Cardiac muscle cell (in vitro differentiated cells and primary cell): ENCODE measurements around the gene KRT39. TPM values are rescaled to one million over a fixed set of nuclear protein-coding genes. Genes with fewer than 3 reads are reported as not detected.

Source experiments
- DNase-seq, 2 donors: peaks; one replicate each; pipeline versions ENCODE4 v3.0.0 to v3.0.0-alpha.2; 2010 to 2017; ENCODE audit warnings: low read depth in 1 of 2, low spot score in 1 of 2
- H3K27ac ChIP-seq: fragments of 200-600 bp; sonication (generic); 2 replicates; pipeline ENCODE4 v1.5.1; 2016
- H3K27me3 ChIP-seq: fragments of 200-600 bp; sonication (generic); 2 replicates; pipeline ENCODE4 v1.6.0; 2016; ENCODE audit warnings: control low read depth
- H3K36me3 ChIP-seq: fragments of 200-600 bp; sonication (generic); 2 replicates; pipeline ENCODE4 v1.5.1; 2016; ENCODE audit warnings: control low read depth
- H3K4me1 ChIP-seq: fragments of 200-600 bp; sonication (generic); 2 replicates; pipeline ENCODE4 v1.8.1; 2017; ENCODE audit warnings: low read depth, mild to moderate bottlenecking, mixed run types
- H3K4me3 ChIP-seq: fragments of 200-600 bp; sonication (generic); 2 replicates; pipeline ENCODE4 v1.5.1; 2016; ENCODE audit warnings: mild to moderate bottlenecking
- H3K9me3 ChIP-seq: fragments of 200-600 bp; sonication (generic); 2 replicates; pipeline ENCODE4 v1.5.1; 2017; ENCODE audit warnings: low read depth, mild to moderate bottlenecking, control low read depth
- polyA plus RNA-seq: library from polyadenylated mRNA; unstranded; fragments of >200 nt; fragmentation: Nextera tagmentation; extraction: Ambion mirVana; gene quantifications from 2 replicates; pipeline ENCODE4 v1.2.1, GENCODE V29; 2016
- total RNA-seq: library from RNA; depleted of rRNA; stranded (reverse); fragments of >200 nt; gene quantifications from 2 replicates; pipeline ENCODE4 v1.2.3, GENCODE V29; 2016
- TF ChIP-seq, protein P1 (sequence below): IDR thresholded peaks from 2 replicates; pipeline ENCODE4 v1.5.1; 2012; ENCODE audit warnings: low read depth, mild to moderate bottlenecking, low read length

Gene KRT39
- total and polyA plus RNA-seq, 2 experiments from 2014 or later: not detected

DNA sequence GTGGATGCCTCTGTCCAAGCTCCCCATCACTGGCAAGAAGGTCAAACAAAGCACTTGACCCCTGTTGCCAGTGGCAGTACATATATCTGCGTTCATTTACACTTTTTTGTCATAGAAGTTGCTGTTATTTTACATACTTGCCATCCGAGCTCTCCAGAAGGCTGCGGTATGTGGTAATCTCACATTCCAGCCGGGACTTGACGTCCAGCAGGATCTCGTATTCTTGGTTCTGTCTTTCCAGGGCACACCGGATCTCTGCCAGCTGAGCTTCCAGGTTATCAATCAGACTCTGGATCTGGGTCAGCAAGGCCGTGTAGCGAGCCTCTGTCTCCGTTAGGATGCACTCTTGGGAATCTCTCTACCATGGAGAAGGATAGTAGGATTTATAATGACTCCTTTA is 6.6 kb downstream of the KRT39 start:
- Histone ChIP-seq H3K4me3 (no peak overlapping the region), H3K9me3 (no peaks in the 10 kb centered on the region), H3K27ac (no peak overlapping the region), H3K27me3 (no peaks in the 10 kb centered on the region), H3K36me3 (no peaks in the 10 kb centered on the region), H3K4me1 (peaks cover 3% of the 10 kb centered on the region)
- DNase-seq: peak in 1 of 2 donors; percentile 56
- TF ChIP-seq, protein P1, sequence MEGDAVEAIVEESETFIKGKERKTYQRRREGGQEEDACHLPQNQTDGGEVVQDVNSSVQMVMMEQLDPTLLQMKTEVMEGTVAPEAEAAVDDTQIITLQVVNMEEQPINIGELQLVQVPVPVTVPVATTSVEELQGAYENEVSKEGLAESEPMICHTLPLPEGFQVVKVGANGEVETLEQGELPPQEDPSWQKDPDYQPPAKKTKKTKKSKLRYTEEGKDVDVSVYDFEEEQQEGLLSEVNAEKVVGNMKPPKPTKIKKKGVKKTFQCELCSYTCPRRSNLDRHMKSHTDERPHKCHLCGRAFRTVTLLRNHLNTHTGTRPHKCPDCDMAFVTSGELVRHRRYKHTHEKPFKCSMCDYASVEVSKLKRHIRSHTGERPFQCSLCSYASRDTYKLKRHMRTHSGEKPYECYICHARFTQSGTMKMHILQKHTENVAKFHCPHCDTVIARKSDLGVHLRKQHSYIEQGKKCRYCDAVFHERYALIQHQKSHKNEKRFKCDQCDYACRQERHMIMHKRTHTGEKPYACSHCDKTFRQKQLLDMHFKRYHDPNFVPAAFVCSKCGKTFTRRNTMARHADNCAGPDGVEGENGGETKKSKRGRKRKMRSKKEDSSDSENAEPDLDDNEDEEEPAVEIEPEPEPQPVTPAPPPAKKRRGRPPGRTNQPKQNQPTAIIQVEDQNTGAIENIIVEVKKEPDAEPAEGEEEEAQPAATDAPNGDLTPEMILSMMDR: no peak

GRCh38 chr17:40958086-40958953 is 8.4 kb downstream of the KRT39 start:
- Histone ChIP-seq H3K27ac (no peak overlapping the region), H3K4me3 (no peak overlapping the region), H3K4me1 (peaks cover 3% of the 10 kb centered on the region), H3K27me3 (no peaks in the 10 kb centered on the region), H3K36me3 (no peaks in the 10 kb centered on the region), H3K9me3 (no peaks in the 10 kb centered on the region)
- TF ChIP-seq, protein P1: no peak
- DNase-seq: no peak

DNA sequence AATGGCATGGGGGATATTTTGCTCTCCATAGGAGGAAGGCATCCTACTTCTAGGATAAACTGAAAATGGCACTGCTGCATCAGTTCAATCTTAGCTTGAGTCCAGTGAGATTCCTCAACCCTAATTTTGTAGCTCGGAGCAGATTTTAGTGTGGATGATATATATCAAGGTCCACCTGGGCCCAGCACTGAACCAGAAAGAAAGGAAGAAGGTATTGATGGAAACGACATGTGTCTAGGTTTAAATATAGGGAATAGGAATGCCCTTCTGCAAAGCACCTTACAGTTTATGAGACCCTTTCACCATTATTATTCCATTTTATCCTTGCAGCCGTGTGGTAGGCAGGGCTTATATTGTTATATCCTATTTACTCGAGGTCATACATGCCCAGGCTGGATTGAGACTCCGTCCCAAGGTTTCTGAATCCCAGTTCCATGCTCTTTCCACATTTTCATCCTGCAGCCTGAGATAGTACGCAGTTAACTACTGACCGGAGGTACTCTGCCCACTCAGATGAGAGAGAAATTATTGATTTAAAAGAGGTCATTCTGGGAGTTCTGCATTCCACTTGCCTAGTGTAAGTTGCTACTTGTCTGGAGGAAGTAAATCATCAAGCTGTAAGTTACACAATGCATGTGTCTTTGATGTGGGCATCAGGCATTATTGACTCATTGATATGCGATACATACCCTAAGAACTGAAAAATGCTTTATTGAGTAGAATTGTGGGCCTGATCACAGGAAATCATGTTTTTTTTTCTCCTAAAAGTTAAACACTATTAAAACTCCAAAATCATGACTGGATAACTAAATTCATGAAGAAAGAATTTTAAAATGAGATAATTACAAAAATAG is 10.1 kb downstream of the KRT39 start:
- TF ChIP-seq, protein P1: no peak
- Histone ChIP-seq H3K4me1 (peaks cover 3% of the 10 kb centered on the region), H3K9me3 (no peaks in the 10 kb centered on the region), H3K36me3 (no peaks in the 10 kb centered on the region), H3K27ac (no peak overlapping the region), H3K27me3 (no peaks in the 10 kb centered on the region), H3K4me3 (no peak overlapping the region)
- DNase-seq: peak in 1 of 2 donors; percentile 5

DNA sequence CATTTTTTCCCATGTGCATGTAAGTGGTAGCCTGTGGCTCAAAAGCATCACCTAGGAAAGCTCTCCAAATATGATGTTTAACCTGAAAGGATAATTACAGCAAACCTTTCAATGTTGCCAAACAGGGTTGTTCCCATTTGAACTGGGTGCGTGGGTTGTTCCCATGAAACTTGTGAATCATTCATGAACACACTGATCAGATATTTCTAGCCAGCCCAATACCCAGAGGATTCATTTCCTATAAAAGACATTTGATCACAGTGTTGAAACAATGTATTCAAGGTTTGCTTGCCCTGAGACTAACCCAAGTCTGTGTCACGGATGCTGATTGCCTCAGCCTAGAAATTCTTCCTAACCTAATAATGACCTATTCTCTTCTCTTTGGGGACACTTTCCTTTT is 12.9 kb downstream of the KRT39 start:
- H3K27ac ChIP-seq: no peak overlapping the region
- no peak for DNase-seq

DNA sequence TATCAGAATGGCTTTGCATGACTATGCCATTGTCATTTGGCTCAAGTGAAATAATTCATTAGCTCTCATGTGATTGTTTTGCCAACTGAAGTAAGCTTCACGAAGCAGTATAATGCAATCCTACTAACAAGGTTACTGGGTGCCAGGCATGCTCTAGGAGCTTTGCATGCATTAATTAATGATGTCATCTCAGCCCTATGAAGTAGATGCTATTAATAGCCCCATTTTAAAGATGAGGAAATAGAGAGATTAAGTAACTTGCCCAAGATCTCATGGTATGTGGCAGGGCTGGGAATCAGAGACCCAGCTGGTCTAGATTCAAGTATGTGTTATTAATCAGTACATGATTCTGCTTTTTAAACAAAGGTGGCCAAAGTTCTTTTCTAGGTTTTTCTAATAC is 14.1 kb downstream of the KRT39 start:
- Histone ChIP-seq H3K9me3 (no peaks in the 10 kb centered on the region), H3K4me3 (no peak overlapping the region), H3K27me3 (no peaks in the 10 kb centered on the region), H3K27ac (no peak overlapping the region), H3K4me1 (no peaks in the 10 kb centered on the region), H3K36me3 (no peaks in the 10 kb centered on the region)
- TF ChIP-seq, protein P1: no peak
- peak in 1 of 2 donors; percentile 17 for DNase-seq

More for the DNA sequence above, 12.9 kb downstream of the KRT39 start:
- Histone ChIP-seq H3K9me3 (no peaks in the 10 kb centered on the region), H3K36me3 (no peaks in the 10 kb centered on the region), H3K4me3 (no peak overlapping the region), H3K27me3 (no peaks in the 10 kb centered on the region), H3K4me1 (no peaks in the 10 kb centered on the region)
- TF ChIP-seq, protein P1: no peak
